ENCODE results near the gene B4GALNT3. TPM values are rescaled to one million over a fixed set of nuclear protein-coding genes. Genes with fewer than 3 reads are reported as not detected.
A peak's percentile ranks its signal among the peaks of the same experiment; 100 is the strongest.
"Not testable (repeated sequence)": the region's sequence is repeated elsewhere in the genome, so short reads cannot be mapped to it uniquely, and the experiment has no call there.

B4GALNT3 gene
- total RNA-seq, 1 donor from 2014 or later, result 0.86 TPM

GRCh38 chr12:574475-575128 is 114.9 kb downstream of the B4GALNT3 start:
- peak; percentile 37 for DNase-seq (ENCODE audit: low read depth)

GRCh38 chr12:575129-575502 is 115.4 kb downstream of the B4GALNT3 start:
- DNase-seq (ENCODE audit: low read depth), result peak; percentile 32

GRCh38 chr12:575948-576614 is 116.3 kb downstream of the B4GALNT3 start:
- peak; percentile 72 for DNase-seq (ENCODE audit: low read depth)

- DNase-seq (ENCODE audit: low read depth), result no peak
These were observed 116.9 kb downstream of the B4GALNT3 start for GRCh38 chr12:576615-577110.

- not testable (repeated sequence) for DNase-seq (ENCODE audit: low read depth)
These were observed 118.4 kb downstream of the B4GALNT3 start for GRCh38 chr12:577994-578747.

GRCh38 chr12:578748-579419 is 119.1 kb downstream of the B4GALNT3 start:
- no peak for DNase-seq (ENCODE audit: low read depth)

GRCh38 chr12:579420-580110 is 119.8 kb downstream of the B4GALNT3 start:
- DNase-seq (ENCODE audit: low read depth), result no peak

GRCh38 chr12:580813-581212 is 121.1 kb downstream of the B4GALNT3 start:
- no peak for DNase-seq (ENCODE audit: low read depth)

GRCh38 chr12:581321-581720 is 121.6 kb downstream of the B4GALNT3 start:
- no peak for DNase-seq (ENCODE audit: low read depth)

GRCh38 chr12:581746-582145 is 122.0 kb downstream of the B4GALNT3 start:
- no peak for DNase-seq (ENCODE audit: low read depth)

- DNase-seq (ENCODE audit: low read depth), result peak; percentile 57
These were observed 123.6 kb downstream of the B4GALNT3 start for GRCh38 chr12:583251-583869.

GRCh38 chr12:585062-586061 is 125.6 kb downstream of the B4GALNT3 start:
- no peak for DNase-seq (ENCODE audit: low read depth)

GRCh38 chr12:586318-587071 is 126.8 kb downstream of the B4GALNT3 start:
- no peak for DNase-seq (ENCODE audit: low read depth)

GRCh38 chr12:587132-588023 is 127.6 kb downstream of the B4GALNT3 start:
- no peak for DNase-seq (ENCODE audit: low read depth)

GRCh38 chr12:588024-588322 is 128.2 kb downstream of the B4GALNT3 start:
- no peak for DNase-seq (ENCODE audit: low read depth)

- DNase-seq (ENCODE audit: low read depth), result no peak
These were observed 128.9 kb downstream of the B4GALNT3 start for GRCh38 chr12:588646-589045.

GRCh38 chr12:590206-590750 is 130.5 kb downstream of the B4GALNT3 start:
- no peak for DNase-seq (ENCODE audit: low read depth)

All from myocyte (in vitro differentiated cells).